ENCODE results near the gene XAGE1B.
"Not testable (repeated sequence)": the region's sequence is repeated elsewhere in the genome, so short reads cannot be mapped to it uniquely, and the experiment has no call there.

Gene XAGE1B

GRCh38 chrX:52516987-52517325 is at the start of gene XAGE1B:
Gene XAGE1B (minus strand): TSS chrX:52517063. CDS start chrX:52515527, 1,536 bp downstream.
- DNase-seq (ENCODE audit: low read depth in 2 of 2): not testable (repeated sequence)

- no peak for DNase-seq (ENCODE audit: low read depth in 2 of 2)
Measured at GRCh38 chrX:52563105-52563504, 46.2 kb upstream of the XAGE1B start.

- no peak for DNase-seq (ENCODE audit: low read depth in 2 of 2)
Measured at GRCh38 chrX:52558140-52558539, 41.3 kb upstream of the XAGE1B start.

- no peak for DNase-seq (ENCODE audit: low read depth in 2 of 2)
Measured at GRCh38 chrX:52556741-52557140, 39.9 kb upstream of the XAGE1B start.

- DNase-seq (ENCODE audit: low read depth in 2 of 2): no peak
Measured at GRCh38 chrX:52553995-52554642, 37.3 kb upstream of the XAGE1B start.

- not testable (repeated sequence) for DNase-seq (ENCODE audit: low read depth in 2 of 2)
Measured at GRCh38 chrX:52548769-52549168, 31.9 kb upstream of the XAGE1B start.

- no peak for DNase-seq (ENCODE audit: low read depth in 2 of 2)
Measured at GRCh38 chrX:52544147-52544840, 27.4 kb upstream of the XAGE1B start.

GRCh38 chrX:52542311-52542710 is 25.4 kb upstream of the XAGE1B start:
- no peak for DNase-seq (ENCODE audit: low read depth in 2 of 2)

- DNase-seq (ENCODE audit: low read depth in 2 of 2): not testable (repeated sequence)
Measured at GRCh38 chrX:52541051-52541450, 24.2 kb upstream of the XAGE1B start.

GRCh38 chrX:52516110-52516986 is 515 bp downstream of the XAGE1B start:
- not testable (repeated sequence) for DNase-seq (ENCODE audit: low read depth in 2 of 2)

- DNase-seq (ENCODE audit: low read depth in 2 of 2): not testable (repeated sequence)
Measured at GRCh38 chrX:52511126-52511525, 5.7 kb downstream of the XAGE1B start.

- no peak for DNase-seq (ENCODE audit: low read depth in 2 of 2)
Measured at GRCh38 chrX:52509916-52510315, 6.9 kb downstream of the XAGE1B start.

- no peak for DNase-seq (ENCODE audit: low read depth in 2 of 2)
Measured at GRCh38 chrX:52507331-52507730, 9.5 kb downstream of the XAGE1B start.

- DNase-seq (ENCODE audit: low read depth in 2 of 2): no peak
Measured at GRCh38 chrX:52504551-52504950, 12.3 kb downstream of the XAGE1B start.

GRCh38 chrX:52501362-52501761 is 15.5 kb downstream of the XAGE1B start:
- DNase-seq (ENCODE audit: low read depth in 2 of 2): not testable (repeated sequence)

- not testable (repeated sequence) for DNase-seq (ENCODE audit: low read depth in 2 of 2)
Measured at GRCh38 chrX:52496419-52496772, 20.5 kb downstream of the XAGE1B start.

- not testable (repeated sequence) for DNase-seq (ENCODE audit: low read depth in 2 of 2)
Measured at GRCh38 chrX:52495545-52496418, 21.1 kb downstream of the XAGE1B start, which contains the start of gene XAGE1A. Gene XAGE1A (plus strand): TSS chrX:52495808. CDS start chrX:52497362, 1,554 bp downstream.

- DNase-seq (ENCODE audit: low read depth in 2 of 2): not testable (repeated sequence)
Measured at GRCh38 chrX:52471301-52471700, 45.6 kb downstream of the XAGE1B start.
